Type B pancreatic cell (in vitro differentiated cells): Measurements from ENCODE around the gene BEGAIN. TPM values are rescaled to one million over a fixed set of nuclear protein-coding genes. Genes with fewer than 3 reads are reported as not detected.

Experiments
- DNase-seq: peaks from one replicate; pipeline ENCODE4 v3.0.0; 2021; ENCODE audit warnings: mixed read lengths; ENCODE audit not compliant: unreplicated experiment; ENCODE audit errors: extremely low spot score
- H3K27ac Mint-ChIP-seq: 2 replicates; pipeline ENCODE4 v1.8.0; 2021; ENCODE audit warnings: mild to moderate bottlenecking, mixed read lengths
- H3K27me3 Mint-ChIP-seq: 2 replicates; pipeline ENCODE4 v1.8.0; 2021; ENCODE audit warnings: mixed read lengths
- H3K36me3 Mint-ChIP-seq: 2 replicates; pipeline ENCODE4 v1.8.0; 2021; ENCODE audit warnings: mixed read lengths
- H3K4me1 Mint-ChIP-seq: one replicate; pipeline ENCODE4 v1.8.0; 2021; ENCODE audit warnings: mixed read lengths; ENCODE audit not compliant: unreplicated experiment
- H3K4me3 Mint-ChIP-seq: 2 replicates; pipeline ENCODE4 v1.8.0; 2021; ENCODE audit warnings: mild to moderate bottlenecking, mixed read lengths
- H3K9me3 Mint-ChIP-seq: 2 replicates; pipeline ENCODE4 v1.8.0; 2021; ENCODE audit warnings: mixed read lengths
- total RNA-seq: library from RNA; stranded (reverse); gene quantifications from 2 replicates; pipeline ENCODE4 v1.2.1, GENCODE V29; 2021; ENCODE audit warnings: low replicate concordance
- TF ChIP-seq, protein P1 (sequence below): fragments of 200-600 bp; sonication (generic); conservative IDR thresholded peaks from 2 replicates; pipeline ENCODE4 v1.5.0; 2021; ENCODE audit warnings: antibody characterized with exemption, mild to moderate bottlenecking

Gene BEGAIN
- total RNA-seq, 1 donor from 2014 or later, result 1.9 TPM

GRCh38 chr14:100618763-100619320 lies 31.6 kb upstream of the BEGAIN start:
- Mint-ChIP-seq H3K9me3 (no peaks in the 10 kb centered on the region), H3K4me1 (peaks cover 13% of the 10 kb centered on the region), H3K27ac (no peak overlapping the region), H3K36me3 (no peaks in the 10 kb centered on the region), H3K4me3 (no peak overlapping the region), H3K27me3 (peaks cover 25% of the 10 kb centered on the region)
- TF ChIP-seq, protein P1, sequence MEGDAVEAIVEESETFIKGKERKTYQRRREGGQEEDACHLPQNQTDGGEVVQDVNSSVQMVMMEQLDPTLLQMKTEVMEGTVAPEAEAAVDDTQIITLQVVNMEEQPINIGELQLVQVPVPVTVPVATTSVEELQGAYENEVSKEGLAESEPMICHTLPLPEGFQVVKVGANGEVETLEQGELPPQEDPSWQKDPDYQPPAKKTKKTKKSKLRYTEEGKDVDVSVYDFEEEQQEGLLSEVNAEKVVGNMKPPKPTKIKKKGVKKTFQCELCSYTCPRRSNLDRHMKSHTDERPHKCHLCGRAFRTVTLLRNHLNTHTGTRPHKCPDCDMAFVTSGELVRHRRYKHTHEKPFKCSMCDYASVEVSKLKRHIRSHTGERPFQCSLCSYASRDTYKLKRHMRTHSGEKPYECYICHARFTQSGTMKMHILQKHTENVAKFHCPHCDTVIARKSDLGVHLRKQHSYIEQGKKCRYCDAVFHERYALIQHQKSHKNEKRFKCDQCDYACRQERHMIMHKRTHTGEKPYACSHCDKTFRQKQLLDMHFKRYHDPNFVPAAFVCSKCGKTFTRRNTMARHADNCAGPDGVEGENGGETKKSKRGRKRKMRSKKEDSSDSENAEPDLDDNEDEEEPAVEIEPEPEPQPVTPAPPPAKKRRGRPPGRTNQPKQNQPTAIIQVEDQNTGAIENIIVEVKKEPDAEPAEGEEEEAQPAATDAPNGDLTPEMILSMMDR, result no peak
- DNase-seq, result no peak

DNA sequence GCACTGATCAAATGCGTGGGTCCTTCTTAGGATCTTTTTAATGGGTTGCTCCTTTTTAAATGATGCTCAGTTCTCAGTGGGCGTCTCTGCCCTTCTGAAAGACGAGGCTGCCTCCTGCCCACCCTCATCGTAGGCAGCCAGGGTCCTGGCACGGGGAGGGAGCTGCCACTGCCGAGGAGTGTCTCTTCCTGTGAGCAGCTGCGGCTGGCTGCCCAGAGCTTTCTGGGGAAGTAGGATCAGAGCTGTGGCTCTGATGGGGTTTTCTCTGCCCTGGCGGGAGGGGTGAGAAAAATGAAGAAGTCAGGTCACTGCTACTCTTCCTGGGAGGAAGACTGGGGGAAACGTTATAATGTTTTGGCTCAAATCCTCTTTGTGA lies 31.1 kb upstream of the BEGAIN start:
- H3K27ac Mint-ChIP-seq, result no peak overlapping the region
- no peaks in the 10 kb centered on the region for H3K9me3 Mint-ChIP-seq
- TF ChIP-seq, protein P1, result no peak
- no peak overlapping the region for H3K4me3 Mint-ChIP-seq
- H3K27me3 Mint-ChIP-seq, result peaks cover 23% of the 10 kb centered on the region
- no peaks in the 10 kb centered on the region for H3K36me3 Mint-ChIP-seq
- H3K4me1 Mint-ChIP-seq, result peaks cover 13% of the 10 kb centered on the region
- no peak for DNase-seq

DNA sequence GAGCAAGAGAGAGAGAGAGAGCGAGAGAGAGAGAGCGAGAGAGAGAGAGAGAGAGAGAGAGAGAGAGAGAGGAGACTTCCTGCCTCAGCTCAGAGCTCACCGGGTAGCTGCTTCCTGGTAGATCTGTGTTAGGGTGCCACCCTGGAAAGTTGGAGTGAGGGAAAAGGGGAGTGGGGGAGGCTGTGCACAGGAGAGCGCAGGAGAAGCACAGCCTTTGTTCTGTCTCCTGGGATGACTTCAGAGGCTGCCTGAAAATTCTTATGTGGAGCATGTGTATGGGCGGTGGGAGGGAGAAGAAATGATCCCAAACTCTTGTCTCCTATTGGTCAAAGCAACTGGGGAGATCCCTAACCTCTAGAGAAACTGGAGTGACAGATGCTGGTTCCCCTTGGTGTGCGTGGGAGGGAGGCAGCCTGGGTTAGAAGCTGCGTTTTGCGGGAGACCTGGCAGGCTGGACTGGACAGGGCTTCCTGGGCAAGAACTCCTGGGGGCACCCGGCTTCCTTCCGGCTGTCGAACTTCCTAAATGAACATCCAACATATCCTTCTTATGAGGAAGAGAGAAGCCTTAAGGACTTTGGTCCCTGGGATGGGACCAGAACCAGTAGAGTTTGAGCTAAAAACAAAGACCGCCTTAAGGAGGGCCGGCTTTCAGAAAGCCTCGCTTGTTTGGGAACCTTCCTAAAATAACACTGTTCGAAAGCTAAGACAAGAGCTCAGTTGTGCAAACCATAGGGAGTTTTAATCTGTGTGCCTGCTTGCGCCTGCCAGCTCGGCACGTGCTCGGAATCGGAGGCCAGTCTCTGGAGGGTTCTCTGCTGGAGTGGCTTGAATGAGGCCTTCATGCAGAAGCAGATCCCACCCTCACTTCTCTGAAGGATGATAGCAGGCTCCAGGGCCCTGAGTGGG lies 30.4 kb upstream of the BEGAIN start:
- H3K9me3 Mint-ChIP-seq, result no peaks in the 10 kb centered on the region
- H3K4me1 Mint-ChIP-seq, result peaks cover 13% of the 10 kb centered on the region
- peak overlapping the region; percentile 20 for H3K27ac Mint-ChIP-seq
- TF ChIP-seq, protein P1, result no peak
- H3K27me3 Mint-ChIP-seq, result peaks cover 20% of the 10 kb centered on the region
- no peak overlapping the region for H3K4me3 Mint-ChIP-seq
- no peak for DNase-seq
- H3K36me3 Mint-ChIP-seq, result no peaks in the 10 kb centered on the region

- Mint-ChIP-seq H3K4me1 (peaks cover 13% of the 10 kb centered on the region), H3K9me3 (no peaks in the 10 kb centered on the region), H3K27ac (peak overlapping the region; percentile 20), H3K36me3 (no peaks in the 10 kb centered on the region), H3K27me3 (peaks cover 20% of the 10 kb centered on the region), H3K4me3 (no peak overlapping the region)
- TF ChIP-seq, protein P1, result no peak
- DNase-seq, result no peak
These were observed 29.7 kb upstream of the BEGAIN start for GRCh38 chr14:100616854-100617409.

- no peak for DNase-seq
- H3K4me3 Mint-ChIP-seq, result no peak overlapping the region
- H3K27ac Mint-ChIP-seq, result no peak overlapping the region
- peaks cover 13% of the 10 kb centered on the region for H3K4me1 Mint-ChIP-seq
- TF ChIP-seq, protein P1, result no peak
- H3K36me3 Mint-ChIP-seq, result no peaks in the 10 kb centered on the region
- H3K9me3 Mint-ChIP-seq, result no peaks in the 10 kb centered on the region
- peaks cover 18% of the 10 kb centered on the region for H3K27me3 Mint-ChIP-seq
These were observed 28.8 kb upstream of the BEGAIN start for GRCh38 chr14:100615736-100616695.
